Stimulated activated naive CD4-positive, alpha-beta T cell (primary cell): ENCODE data around the gene GPSM1.
A peak's percentile ranks its signal among the peaks of the same experiment; 100 is the strongest.

Source experiments
- DNase-seq, 6 experiments: peaks; one replicate each; lab custom pipeline; 2025; lab: John Stamatoyannopoulos, UW

The GPSM1 gene

DNA sequence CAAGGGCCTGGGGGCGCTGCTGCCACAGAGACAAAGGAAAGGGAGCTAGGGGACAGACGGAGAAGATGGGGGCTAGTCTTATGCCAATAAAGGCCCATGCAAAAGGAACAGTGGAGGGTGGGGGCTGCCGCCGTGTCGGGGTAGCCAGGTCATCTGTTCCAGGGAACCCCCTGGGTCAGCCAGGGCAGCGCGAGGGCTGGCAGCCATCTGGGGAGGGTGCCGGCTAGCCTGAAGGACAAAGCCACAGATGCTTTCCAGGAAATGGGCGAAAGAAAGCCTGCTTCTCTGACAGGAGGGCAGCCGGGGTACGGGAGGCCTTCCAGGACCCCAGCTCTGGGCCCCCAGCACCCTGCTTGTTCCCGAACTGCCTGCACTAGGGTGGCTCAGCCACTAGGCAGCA, 47.8 kb downstream of the GPSM1 start:
- no peak for DNase-seq

DNA sequence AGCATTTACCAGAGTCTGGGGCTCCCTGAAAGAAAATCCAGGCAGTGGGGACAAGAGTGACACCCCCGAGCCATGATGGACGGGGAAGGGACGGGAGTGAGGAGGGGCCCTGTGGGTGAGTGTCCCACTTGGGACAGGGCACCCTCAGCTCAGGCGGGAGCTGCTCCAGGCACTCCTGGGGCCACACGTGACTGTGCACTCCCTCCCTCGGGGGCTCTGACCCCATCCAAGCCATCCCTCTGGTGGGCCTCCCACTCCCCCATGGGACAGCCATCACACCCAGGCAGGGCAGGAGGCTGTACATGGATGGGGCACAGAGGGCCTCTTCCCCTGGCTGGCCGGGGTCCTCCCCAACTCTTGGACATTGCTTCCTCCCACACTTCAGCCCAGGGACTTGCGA, 49.1 kb downstream of the GPSM1 start:
- no peak for DNase-seq

DNA sequence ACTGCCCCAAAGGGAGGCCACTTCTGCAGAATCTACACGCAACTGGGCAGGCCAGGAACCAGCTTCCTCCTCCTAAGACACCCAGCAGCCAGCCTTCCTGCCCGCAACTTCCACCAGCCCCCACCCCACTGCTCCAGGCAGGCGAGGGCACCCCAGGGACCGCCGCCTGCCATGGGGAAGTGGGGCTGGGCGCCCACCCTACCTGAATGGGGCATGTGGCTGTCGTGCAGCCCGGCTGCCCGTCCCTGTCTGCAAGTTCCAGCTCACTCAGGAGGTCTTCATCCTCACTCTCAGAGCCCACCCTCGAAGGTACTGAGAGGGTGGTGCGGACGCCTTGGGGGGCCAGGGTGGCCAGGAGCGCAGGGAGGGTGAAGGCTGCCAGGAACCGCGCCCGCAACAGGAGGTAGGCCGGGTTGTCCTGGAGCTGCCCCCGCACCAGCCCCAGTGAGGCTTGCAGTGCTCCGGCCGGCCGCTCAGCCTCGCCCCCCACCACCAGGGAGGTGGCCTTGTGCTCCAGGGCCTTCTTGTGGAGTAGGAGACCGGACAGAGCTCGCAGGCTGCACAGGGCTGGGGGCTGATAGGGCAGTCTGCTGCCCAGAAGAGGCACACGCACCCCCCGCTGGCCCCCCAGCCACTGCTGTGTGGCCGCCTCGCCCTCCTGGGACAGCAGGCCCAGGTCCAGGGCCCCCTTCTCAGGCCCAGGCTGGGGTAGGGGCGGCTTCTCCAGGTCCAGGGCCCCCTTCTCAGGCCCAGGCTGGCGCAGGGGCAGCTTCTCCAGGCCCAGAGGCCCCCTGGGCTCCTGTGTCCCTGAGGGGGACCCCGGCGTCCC, 50.2 kb downstream of the GPSM1 start:
- no peak for DNase-seq

DNA sequence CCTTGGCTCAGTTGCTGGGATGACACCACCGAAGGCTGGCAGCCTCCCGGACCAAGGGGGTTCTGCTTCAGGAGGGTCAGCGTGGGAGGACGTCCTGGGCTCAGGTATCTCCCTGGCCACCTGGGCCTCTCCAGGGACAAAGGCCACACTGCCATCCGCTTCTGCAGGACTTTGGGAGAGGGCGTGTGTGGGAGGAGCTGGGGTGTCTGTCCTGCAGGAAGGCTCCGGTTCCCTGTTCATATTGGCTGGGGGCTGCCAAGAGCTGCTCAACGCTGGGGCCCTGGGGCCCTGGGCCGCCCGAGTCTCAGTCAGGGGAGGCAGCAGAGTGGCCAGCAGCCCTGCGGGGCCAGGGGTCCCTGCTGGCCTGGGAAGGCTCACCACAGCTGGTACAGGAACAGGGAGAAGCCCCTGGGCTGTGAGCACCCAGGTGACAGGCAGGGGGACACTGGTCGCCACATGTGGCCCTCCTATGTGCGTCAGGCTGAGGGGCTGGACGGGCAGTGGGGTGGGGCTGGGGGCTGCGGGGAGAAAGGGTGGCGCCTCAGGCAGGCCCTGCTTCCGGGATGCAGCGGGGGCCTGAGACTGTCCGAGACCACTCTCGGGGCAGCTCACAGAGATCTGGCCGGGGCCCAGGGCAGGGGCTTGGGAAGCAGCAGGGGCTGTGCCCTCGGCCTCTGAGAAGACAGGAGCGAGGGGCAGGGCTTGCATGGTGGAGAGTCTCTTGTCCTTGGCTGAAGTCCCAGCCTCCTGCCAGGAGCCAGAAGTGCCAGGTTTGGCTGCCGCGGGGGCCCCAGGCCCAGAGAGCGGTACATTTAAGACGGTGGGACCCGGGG, 51.0 kb downstream of the GPSM1 start:
- no peak for DNase-seq

DNA sequence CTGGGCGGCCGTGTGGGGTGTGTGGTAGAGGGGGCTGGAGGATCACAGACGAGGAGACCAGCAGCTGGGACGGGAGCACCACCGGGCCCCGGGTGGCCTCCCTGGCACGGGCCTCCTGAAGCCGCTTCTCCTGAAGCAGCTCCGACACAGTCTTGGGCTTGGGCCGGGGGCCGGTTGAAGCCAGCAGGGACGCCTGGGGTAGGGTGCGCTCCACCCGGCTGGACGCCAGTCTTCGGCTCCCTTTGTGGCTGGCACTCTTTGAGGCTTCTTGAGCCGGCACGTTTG, 51.6 kb downstream of the GPSM1 start:
- DNase-seq: no peak

DNA sequence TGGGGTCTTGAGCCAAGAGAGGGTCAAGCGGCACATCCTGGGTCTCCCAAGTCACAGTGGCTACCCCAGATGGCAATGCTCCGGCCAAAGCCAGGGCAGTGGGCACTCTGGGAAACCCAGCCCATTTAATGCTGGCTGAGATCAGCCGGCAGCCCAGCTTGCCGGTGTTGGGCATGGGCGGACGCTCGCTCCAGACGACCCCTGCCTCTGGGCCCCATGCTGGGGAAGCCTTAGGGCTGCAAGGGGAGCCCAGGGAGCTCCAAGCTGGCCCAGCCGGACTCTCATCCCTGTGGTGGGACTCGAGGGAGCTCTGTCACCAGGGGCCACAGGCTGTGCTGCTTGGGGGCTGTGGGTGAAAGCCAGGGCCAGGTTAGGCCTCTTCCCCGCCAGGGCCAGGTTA, 52.1 kb downstream of the GPSM1 start:
- no peak for DNase-seq

DNA sequence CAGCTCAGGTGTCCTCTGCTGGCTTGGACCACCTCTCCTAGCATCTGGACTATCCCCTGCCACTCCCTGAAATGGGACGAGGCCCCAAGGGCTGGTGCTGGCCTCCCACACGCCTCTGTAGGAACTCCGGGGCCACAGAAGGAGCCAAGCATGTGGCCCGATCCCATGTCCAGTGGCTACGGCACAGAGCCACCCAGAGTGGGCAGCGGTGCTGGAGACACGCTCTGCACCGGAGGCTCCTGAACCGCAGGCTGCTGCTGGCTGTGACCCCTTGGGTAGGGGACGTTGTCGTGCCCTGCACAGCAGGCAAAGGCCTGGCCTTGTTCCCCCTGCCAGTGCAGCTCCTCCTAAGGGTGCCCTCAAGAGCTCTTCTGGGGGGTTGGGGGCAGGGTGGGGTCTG, 52.6 kb downstream of the GPSM1 start:
- DNase-seq: no peak

DNA sequence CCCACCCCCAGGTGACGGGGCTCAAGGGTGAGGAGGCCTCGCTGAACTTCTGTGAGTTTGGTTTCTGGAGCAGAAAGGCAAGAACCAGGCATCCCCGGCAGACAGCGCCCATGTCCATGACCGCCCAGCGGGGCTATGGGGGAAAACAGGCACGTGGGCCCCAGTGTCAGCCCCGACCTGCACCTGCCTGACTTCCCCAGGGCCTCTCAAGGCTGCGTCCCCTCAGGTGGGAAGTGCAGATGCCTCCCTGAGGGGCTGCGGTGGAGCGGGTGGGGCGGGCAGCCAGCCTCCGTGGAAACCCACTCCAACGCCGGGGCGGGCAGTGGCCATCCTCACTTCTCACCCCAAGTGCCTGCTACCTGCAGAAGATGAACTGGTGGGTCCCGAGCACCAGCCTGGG, 53.0 kb downstream of the GPSM1 start:
- no peak for DNase-seq

DNA sequence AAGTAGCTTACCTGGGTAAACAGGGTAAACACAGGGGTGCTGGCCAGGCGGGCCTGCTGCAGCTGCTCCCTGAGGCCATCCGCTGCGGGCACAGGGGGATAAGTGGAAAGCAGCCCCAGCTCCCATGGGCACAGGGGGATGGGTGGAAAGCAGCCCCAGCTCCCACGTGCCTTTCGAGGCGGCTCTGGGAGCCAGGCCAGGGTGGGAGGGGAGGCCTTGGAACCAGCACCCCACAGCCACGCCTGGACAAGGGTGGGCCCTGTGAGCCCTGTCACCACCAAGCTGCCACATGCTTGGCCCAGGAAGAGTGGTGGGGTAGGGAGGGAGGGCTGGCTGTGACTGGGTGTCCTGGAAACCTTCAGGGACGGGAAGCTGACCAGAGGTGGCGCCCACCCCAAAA, 54.0 kb downstream of the GPSM1 start:
- DNase-seq: no peak

DNA sequence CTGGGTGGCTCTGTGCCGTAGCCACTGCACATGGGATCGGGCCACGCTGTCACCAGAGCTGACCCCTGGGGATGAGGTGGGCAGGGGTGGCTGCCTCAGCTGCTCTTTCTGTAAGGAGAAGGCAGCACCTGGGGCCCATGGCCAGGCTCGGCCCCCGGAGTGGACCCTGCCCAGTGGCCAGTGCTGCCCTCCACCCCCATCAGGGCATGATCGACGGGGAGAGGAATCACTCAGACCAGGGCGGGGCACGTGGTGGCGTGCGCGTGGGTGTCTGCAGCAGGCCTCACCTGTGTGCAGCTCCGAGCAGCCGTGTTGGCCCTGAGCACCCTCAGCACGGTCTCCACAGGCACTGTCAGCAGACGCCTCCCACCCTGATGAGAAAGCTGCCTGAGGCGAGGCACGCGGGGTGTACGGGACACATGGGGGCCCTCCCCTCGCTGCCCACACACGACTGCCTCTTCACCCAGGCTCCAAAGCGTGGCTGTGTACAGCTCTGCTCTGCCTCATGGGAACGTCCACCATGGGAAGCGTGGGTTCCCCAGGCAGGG, 54.7 kb downstream of the GPSM1 start:
- DNase-seq: no peak

DNA sequence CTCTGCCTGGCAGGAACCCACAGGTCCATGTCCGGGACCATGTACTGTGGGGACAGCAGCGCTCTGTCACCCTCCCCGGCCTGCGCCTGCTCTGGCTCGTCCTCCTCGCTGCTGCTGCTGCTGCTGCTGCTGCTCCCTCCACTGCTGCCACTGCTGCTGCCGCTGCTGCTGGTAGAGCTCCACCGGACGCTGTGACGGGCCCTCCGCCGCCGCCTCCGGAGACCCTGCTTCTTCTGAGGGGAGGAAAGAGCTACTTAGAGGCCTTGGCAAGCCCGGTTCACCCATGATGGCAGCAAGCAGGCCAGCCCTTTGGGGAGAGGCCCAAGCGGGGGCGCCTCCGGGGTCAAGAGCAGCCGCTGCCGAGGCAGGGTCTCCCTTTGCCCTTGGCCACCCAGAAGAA, 56.1 kb downstream of the GPSM1 start:
- no peak for DNase-seq

DNA sequence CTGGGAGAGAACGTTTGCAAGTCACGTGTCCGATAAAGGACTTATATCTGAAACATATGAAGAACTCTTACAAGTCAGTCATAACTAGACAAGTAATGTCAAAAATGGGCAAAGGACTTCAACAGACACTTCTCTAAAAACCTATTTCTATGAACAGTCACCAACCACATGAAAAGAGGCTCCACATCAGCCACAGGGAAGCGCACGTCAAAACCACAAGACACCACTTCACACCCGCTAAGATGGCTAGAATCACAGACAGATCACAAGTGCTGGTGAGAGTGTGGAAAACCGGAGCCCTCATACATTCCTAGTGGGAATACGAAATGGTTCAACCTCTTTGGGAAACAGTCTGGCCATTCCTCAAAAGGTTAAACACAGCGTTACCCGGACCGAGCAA, 57.7 kb downstream of the GPSM1 start:
- DNase-seq: peak in 3 of 6 experiments; percentile 7 to 28 (median 27)

DNA sequence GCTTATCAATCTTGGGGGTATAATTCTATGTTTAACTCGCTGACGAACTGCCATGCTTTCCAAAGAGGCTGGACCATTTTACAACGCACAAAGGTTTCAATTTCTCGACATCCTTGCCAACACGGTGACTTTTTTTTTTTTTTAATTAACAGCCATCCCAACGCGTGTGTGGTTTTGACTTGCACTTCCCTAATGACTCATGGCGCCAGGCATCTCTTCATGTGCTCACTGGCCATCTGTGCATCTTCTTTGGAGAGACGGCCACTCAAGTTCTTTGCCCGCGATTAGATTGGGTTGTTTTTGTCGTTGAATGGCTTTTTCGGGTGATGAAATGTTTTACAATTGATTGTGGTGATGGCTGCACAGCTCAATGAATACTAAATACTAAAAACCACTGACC, 58.7 kb downstream of the GPSM1 start:
- DNase-seq: no peak

DNA sequence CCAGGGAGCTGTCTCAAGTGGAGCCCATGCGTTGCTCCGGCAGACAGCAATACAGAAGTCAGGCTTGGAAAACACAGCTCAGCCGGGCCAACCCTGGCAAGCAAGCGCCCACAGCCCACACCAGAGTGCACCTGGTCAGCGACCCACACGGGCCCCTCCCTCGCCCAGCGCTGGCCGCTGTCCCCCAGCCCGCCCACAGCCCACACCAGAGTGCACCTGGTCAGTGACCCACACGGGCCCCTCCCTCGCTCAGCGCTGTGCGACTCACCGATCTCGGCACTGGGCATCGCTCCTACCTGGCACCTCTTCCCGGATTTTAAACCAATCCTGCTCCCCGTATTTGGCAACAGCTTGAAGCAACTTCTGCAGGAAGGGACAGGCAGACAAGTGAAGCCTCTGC, 59.9 kb downstream of the GPSM1 start:
- no peak for DNase-seq

DNA sequence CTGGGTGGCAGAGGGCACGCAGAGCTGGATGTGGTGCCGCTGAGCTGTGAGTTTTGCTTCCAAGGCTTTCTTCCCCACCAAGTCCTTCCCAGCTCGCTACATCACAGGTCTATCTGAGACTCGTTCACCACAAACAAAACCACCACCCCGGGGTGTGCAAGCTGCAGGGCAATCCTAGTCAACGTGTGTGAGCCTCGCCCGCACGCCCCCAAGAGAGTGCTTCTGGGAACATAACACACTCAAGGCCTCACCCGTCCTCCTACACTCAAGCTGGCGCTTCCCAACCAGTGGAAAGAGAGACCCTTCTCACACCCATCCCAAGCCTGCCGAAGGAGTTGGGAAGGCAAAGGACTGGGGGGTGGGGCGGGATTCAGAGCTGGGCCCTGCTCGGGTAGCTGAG, 62.1 kb downstream of the GPSM1 start:
- DNase-seq: no peak

DNA sequence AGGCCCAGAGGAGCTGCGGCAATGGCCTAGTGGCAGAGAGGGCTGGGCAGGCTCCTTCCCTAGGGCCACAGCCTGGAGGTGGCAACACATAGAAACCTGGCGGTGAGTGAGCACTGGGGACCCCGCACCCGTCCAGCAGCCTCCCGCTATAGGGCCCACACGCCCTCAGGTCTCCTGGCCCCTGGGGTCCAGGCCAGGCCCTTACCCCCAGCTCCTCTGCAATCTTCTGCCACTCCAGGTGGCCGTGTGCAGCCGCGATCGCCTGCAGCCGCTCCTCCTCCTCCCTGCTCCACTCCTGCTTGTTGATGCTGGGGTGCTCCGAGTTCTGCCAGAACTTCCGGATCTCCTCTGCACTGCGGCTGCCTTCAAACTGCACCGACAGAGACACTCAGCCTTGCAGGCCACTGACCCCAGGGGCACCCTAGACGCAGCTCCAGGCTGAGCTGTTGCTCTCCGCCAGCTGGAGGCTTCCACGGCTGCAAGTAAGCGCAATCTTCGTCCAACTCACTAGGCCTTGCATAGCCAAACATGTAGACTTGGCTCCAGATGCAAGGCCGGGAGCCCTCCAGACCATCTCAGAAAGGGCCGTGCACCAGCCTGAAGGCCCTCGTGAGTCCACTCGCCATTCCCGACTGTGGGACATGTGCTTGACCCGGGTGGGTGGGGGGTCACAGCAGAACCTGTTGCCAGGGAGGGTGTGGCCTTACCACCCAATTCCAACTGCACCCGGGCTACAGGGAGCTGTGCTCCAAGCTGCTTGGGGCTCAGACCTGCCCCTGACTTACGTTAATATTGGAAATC, 64.6 kb downstream of the GPSM1 start:
- DNase-seq: no peak

DNA sequence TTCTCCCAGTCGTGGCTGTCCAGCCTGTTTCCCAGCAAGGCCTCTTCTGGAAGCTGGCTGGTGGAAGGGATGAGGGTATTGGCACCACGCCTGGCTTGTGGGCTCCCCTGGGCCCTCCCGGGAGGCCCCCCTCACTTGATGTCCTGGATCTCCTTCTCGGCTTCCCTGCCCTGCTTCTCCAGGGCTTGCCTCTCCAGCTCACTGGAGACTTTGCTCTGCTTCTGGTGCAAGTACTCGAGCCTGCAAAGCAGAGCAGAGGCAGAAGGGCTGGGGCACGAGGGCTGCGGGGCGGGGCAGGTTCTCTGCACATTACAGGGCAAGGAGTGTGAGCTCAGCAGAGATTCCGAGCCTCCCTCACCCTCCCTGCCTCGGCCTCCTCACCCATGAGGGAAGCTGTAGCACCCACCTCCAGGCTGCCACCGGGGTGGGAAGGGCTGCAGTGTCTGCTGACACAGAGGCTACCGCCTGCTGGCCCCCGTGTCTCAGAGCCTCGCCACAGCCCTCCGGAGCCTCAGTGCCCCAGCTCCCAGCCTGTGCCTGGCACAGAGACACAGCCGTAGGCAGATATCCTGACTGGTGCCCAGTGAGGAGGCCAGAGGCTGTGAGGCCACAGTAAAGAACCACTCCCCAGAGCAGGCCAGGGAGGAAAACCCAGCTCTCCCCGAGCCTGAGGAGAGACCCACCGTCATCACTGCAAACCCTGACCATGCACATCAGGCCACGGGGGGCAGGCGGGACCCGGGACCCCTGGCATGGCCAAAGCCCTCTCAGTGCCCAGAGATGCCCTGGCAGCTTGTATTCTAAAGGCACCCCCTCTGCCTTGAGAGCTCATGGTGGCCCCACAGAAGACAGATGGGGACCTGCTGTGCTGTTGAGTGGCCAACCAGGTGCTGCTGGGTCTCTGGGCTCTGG, 65.5 kb downstream of the GPSM1 start:
- no peak for DNase-seq

DNA sequence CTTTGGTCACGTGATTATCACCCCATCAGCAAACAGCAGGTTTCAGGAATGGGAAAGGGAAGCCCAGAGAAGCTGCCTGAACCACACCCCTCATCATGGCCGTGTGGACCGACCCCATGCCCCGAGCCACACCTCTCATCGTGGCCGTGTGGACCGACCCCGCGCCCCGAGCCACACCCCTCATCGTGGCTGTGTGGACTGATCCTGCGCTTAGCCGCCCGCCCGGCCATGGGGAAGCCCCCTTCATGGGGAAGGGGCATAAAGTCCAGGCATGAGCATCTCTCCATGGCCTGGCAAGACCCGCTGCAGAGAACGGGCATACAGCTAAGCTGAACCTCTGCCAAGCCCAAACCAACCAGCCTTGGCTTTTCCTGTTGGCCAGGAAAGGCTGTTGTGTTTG, 66.2 kb downstream of the GPSM1 start:
- DNase-seq: no peak

DNA sequence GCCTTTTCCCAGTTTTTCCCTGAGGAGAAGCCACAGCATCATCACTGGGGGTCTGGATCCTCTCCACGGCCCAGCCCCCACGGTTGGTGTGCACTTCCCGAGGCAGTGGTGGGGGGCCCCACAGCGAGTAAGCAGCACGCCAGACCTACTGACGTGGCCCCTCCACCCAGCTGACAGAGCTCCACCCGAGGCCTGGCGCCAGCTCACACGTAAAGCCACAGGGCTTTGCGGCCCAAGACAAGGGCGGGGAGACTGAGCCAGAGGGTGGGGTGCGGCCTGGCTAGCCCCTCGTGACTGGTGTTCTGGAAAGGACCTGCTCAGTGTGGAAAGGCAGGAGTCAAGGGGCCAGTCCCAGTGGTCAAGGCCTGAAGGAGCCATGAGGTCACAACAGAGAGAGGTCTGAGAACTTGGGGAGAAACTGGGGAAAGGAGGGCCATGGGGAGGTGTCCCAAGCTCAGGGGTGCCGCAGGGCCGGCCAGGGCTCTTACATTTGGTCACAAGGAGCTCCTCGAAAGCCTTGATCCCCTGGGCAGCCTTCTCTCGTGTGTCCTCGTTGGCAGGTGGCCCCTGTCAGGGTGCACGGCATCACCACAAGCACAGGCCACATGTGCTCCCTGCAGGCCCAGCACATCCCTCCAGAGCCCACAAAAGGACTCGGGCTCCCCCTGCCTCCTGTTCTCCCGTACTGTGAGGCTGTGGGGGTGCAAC, 67.1 kb downstream of the GPSM1 start:
- no peak for DNase-seq

DNA sequence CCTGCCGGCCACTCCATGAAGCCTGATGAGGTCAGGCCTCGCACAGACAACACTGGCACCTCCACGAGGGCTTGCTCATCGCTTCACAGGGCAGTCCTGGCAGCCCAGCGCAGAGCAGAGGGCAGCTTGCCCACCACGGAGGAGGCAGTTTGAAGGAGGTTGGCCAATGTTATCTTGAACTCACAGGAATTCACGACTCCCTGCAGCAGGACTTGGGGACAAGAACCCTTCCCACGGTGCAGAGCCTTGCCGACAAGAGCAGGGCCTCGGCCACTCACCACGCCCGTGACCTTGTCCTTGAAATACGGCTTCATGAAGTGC, 67.6 kb downstream of the GPSM1 start:
- DNase-seq: no peak
